SK-N-SH (cell line): Measurements from ENCODE around the gene LY6G6D. TPM values are rescaled to one million over a fixed set of nuclear protein-coding genes. Genes with fewer than 3 reads are reported as not detected.

ENCODE experiments used
- CTCF ChIA-PET: fragments of 300-600, 350-600 bp; formaldehyde crosslinking; extraction: SDS; loops from one replicate; lab custom pipeline; 2021; lab: Yijun Ruan, JAX
- POLR2A ChIA-PET: fragments of 350-600 bp; sonication (Branson Sonifier 250); formaldehyde crosslinking; extraction: SDS; loops from one replicate; lab custom pipeline; 2020; ENCODE audit warnings: antibody characterized with exemption, inconsistent platforms; lab: Yijun Ruan, JAX
- DNase-seq: peaks from one replicate; pipeline ENCODE4 v3.0.0; 2012
- H2AFZ ChIP-seq: fragments of 200-600 bp; sonication (generic); 2 replicates; pipeline ENCODE4 v1.8.1; 2016; ENCODE audit warnings: antibody characterized with exemption, mild to moderate bottlenecking, low read depth
- H3F3A ChIP-seq: fragments of 200-600 bp; sonication (generic); replicated peaks from 2 replicates; pipeline ENCODE3; 2016; ENCODE audit warnings: antibody characterized with exemption, mild to moderate bottlenecking; ENCODE audit not compliant: insufficient read depth
- H3K27ac ChIP-seq, 2 experiments: fragments of 200-500 bp in 1 of 2; fragments of 200-600 bp in 1 of 2; sonication (Bioruptor generic) in 1 of 2; sonication (generic), shearing (Covaris generic) in 1 of 2; 2 replicates each; pipeline versions ENCODE4 v1.5.1 to v1.6.1; 2014 to 2016; ENCODE audit warnings: low read depth in 2 of 2, inconsistent platforms in 1 of 2, low read length in 1 of 2, mild to moderate bottlenecking in 1 of 2, mixed read lengths in 1 of 2
- H3K27me3 ChIP-seq: fragments of 200-600 bp; sonication (generic), shearing (Covaris generic); 2 replicates; pipeline ENCODE4 v1.6.1; 2016; ENCODE audit warnings: mixed run types; ENCODE audit not compliant: insufficient read depth
- H3K36me3 ChIP-seq, 2 experiments: fragments of 200-500 bp in 1 of 2; fragments of 200-600 bp in 1 of 2; sonication (Bioruptor generic) in 1 of 2; sonication (generic) in 1 of 2; replicated peaks in 1 of 2; 2 replicates each; pipeline versions ENCODE3 to v1.5.1; 2014 to 2016; ENCODE audit warnings: low read length in 1 of 2, mild to moderate bottlenecking in 1 of 2; ENCODE audit not compliant: insufficient read depth in 2 of 2, control insufficient read depth in 1 of 2
- H3K4me1 ChIP-seq, 2 experiments: fragments of 200-500 bp in 1 of 2; fragments of 200-600 bp in 1 of 2; sonication (Bioruptor generic) in 1 of 2; sonication (generic), shearing (Covaris generic) in 1 of 2; 2 replicates each; pipeline versions ENCODE4 v1.5.1 to v1.6.1; 2014 to 2016; ENCODE audit warnings: low read depth in 1 of 2, low read length in 1 of 2, mixed run types in 1 of 2; ENCODE audit not compliant: insufficient read depth in 2 of 2, control insufficient read depth in 1 of 2
- H3K4me2 ChIP-seq: fragments of 200-600 bp; sonication (generic), shearing (Covaris generic); 2 replicates; pipeline ENCODE4 v1.6.1; 2017; ENCODE audit warnings: mixed run types
- H3K4me3 ChIP-seq, 2 experiments: fragments of 200-500 bp in 1 of 2; fragments of 200-600 bp in 1 of 2; sonication (Bioruptor generic) in 1 of 2; sonication (generic), shearing (Covaris generic) in 1 of 2; 2 replicates each; pipeline versions ENCODE4 v1.5.1 to v1.8.1; 2014 to 2016; ENCODE audit warnings: low read depth in 2 of 2, inconsistent platforms in 1 of 2, low read length in 1 of 2, mild to moderate bottlenecking in 1 of 2, mixed read lengths in 1 of 2, moderate library complexity in 1 of 2
- H3K79me2 ChIP-seq: fragments of 200-600 bp; sonication (generic); 2 replicates; pipeline ENCODE4 v1.8.1; 2017; ENCODE audit warnings: mild to moderate bottlenecking; ENCODE audit not compliant: insufficient read depth
- H3K9ac ChIP-seq: fragments of 200-600 bp; sonication (generic); 2 replicates; pipeline ENCODE4 v1.6.1; 2017; ENCODE audit warnings: mixed run types
- H3K9me2 ChIP-seq: fragments of 200-600 bp; sonication (generic); 2 replicates; pipeline ENCODE4 v1.6.1; 2017; ENCODE audit warnings: mixed run types
- H3K9me3 ChIP-seq: fragments of 200-600 bp; sonication (generic); 2 replicates; pipeline ENCODE4 v1.6.1; 2017; ENCODE audit warnings: mixed run types, mild to moderate bottlenecking, moderate library complexity
- H4K20me1 ChIP-seq: fragments of 200-600 bp; sonication (generic); 2 replicates; pipeline ENCODE4 v1.6.1; 2017; ENCODE audit warnings: mild to moderate bottlenecking, mixed run types; ENCODE audit not compliant: insufficient read depth
- CHD2 ChIP-seq: fragments of 150-350 bp; IDR thresholded peaks from 2 replicates; pipeline ENCODE4 v1.6.1; 2018; ENCODE audit warnings: low read length; ENCODE audit not compliant: partially characterized antibody
- EP300 ChIP-seq, 2 experiments: IDR thresholded peaks; 2 replicates each; pipeline versions ENCODE4 v1.4.0 to v1.6.1; 2012; ENCODE audit warnings: borderline replicate concordance in 1 of 2, low read depth in 1 of 2, low read length in 1 of 2
- EZH2phosphoT487 ChIP-seq: fragments of 200-600 bp; sonication (generic); IDR thresholded peaks from 2 replicates; pipeline ENCODE4 v1.6.1; 2017; ENCODE audit warnings: low read depth, mixed run types, mild to moderate bottlenecking, antibody characterized with exemption, moderate library complexity, borderline replicate concordance
- FOXJ3 ChIP-seq: sonication (generic); formaldehyde crosslinking; IDR thresholded peaks from 2 replicates; pipeline ENCODE4 v1.5.1; 2020; ENCODE audit warnings: mild to moderate bottlenecking, missing genetic modification reagents
- GABPA ChIP-seq: IDR thresholded peaks from 2 replicates; pipeline ENCODE4 v1.4.0; 2012; ENCODE audit warnings: low read depth, mild to moderate bottlenecking
- NFIC ChIP-seq: IDR thresholded peaks from 2 replicates; pipeline ENCODE4 v1.4.0; 2012; ENCODE audit warnings: borderline replicate concordance
- POLR2AphosphoS5 ChIP-seq: IDR thresholded peaks from 2 replicates; pipeline ENCODE4 v1.6.1; 2012; ENCODE audit warnings: low read depth, low read length
- REST ChIP-seq: IDR thresholded peaks from 2 replicates; pipeline ENCODE4 v1.6.1; 2012; ENCODE audit warnings: mild to moderate bottlenecking, low read depth, low read length, moderate library complexity
- RFX5 ChIP-seq: IDR thresholded peaks from 2 replicates; pipeline ENCODE4 v1.6.1; 2012; ENCODE audit warnings: mild to moderate bottlenecking, improper control_type of control experiment, low read length
- RXRA ChIP-seq: IDR thresholded peaks from 2 replicates; pipeline ENCODE4 v1.4.0; 2012; ENCODE audit warnings: low read depth, mild to moderate bottlenecking, borderline replicate concordance
- SIN3A ChIP-seq: IDR thresholded peaks from 2 replicates; pipeline ENCODE4 v1.6.1; 2012; ENCODE audit warnings: low read depth, mild to moderate bottlenecking, low read length, moderate library complexity, borderline replicate concordance
- SMC3 ChIP-seq: IDR thresholded peaks from 2 replicates; pipeline ENCODE4 v1.6.1; 2012; ENCODE audit warnings: low read depth, low read length, improper control_type of control experiment
- TAF1 ChIP-seq: IDR thresholded peaks from 2 replicates; pipeline ENCODE4 v1.6.1; 2012; ENCODE audit warnings: low read depth, mild to moderate bottlenecking, low read length, moderate library complexity, borderline replicate concordance
- TEAD4 ChIP-seq: IDR thresholded peaks from 2 replicates; pipeline ENCODE4 v1.4.0; 2012; ENCODE audit warnings: mild to moderate bottlenecking, borderline replicate concordance; ENCODE audit not compliant: insufficient read depth
- WGBS: methylation state at CpG from one replicate; pipeline ENCODE4 v1.1.6; 2017; ENCODE audit warnings: low lambda C conversion rate; 5-methylcytosine and 5-hydroxymethylcytosine counted together
- polyA plus RNA-seq, 3 experiments: library from polyadenylated mRNA; depleted of rRNA; stranded (reverse); fragments of >200 nt; gene quantifications; 2 replicates each; pipeline ENCODE4 v1.2.3, GENCODE V29; 2012
- TF ChIP-seq, protein P1 (sequence below): IDR thresholded peaks from 2 replicates; pipeline ENCODE4 v1.4.0; 2012; ENCODE audit warnings: low read depth
- TF ChIP-seq, protein P2 (sequence below): IDR thresholded peaks from 2 replicates; pipeline ENCODE4 v1.4.0; 2012; ENCODE audit warnings: low read depth, borderline replicate concordance
- TF ChIP-seq, protein P3 (sequence below): fragments of 200-600 bp; sonication (generic); IDR thresholded peaks from 2 replicates; pipeline ENCODE4 v1.6.1; 2017; ENCODE audit warnings: antibody characterized with exemption, mild to moderate bottlenecking, moderate library complexity
- TF ChIP-seq, protein P4 (sequence below): fragments of 150-350 bp; IDR thresholded peaks from 2 replicates; pipeline ENCODE4 v1.6.1; 2016; ENCODE audit warnings: mild to moderate bottlenecking, low read depth, low read length

The LY6G6D gene
- polyA plus RNA-seq, 1 of the 3 experiments (the other 2 are of a cell fraction), result not detected

DNA sequence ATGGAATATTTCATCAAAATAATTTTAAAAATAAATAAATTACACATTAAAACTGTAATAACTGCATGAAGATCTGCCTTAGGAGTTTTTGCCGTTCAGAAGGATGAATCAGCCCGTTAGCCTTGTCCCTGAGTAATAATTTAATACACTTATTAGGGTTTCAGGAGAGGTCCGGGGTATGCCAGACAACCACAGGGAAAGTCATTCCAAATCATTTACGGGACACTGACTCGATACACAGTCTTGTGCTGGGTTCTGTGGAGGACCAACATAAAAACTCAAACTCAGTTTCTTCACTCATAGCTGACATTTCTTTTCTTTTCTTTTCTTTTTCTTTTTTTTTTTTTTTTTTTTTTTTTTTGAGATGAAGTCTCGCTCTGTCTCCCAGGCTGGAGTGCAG, 9.2 kb upstream of the LY6G6D start (continued):
- TF ChIP-seq, protein P1, sequence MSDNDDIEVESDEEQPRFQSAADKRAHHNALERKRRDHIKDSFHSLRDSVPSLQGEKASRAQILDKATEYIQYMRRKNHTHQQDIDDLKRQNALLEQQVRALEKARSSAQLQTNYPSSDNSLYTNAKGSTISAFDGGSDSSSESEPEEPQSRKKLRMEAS, result no peak
- no peak for TF ChIP-seq SMC3
- no peak for TF ChIP-seq CHD2
- no peak for TF ChIP-seq REST
- TF ChIP-seq TEAD4, result no peak
- TF ChIP-seq, protein P2, sequence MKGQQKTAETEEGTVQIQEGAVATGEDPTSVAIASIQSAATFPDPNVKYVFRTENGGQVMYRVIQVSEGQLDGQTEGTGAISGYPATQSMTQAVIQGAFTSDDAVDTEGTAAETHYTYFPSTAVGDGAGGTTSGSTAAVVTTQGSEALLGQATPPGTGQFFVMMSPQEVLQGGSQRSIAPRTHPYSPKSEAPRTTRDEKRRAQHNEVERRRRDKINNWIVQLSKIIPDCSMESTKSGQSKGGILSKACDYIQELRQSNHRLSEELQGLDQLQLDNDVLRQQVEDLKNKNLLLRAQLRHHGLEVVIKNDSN, result no peak
- TF ChIP-seq RFX5, result no peak

DNA sequence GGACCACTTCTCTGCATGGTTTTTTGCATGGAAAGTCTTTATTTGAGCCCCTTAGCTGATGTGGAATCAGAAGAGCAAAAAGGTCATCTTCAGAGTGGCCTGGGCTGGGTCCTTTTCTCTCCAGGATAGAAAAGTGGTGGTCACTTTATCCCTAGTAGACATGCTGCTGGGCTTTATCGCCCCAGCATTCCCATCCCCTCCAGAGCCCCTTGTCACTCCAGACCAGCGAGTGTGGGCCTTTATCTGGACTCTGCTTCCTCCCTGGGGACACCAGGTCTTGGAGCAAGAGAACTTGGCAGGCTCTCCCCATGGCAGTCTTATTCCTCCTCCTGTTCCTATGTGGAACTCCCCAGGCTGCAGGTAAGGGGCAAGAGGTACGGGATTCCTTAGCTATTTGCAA, 8.5 kb upstream of the LY6G6D start, which contains the start of gene LY6G6F:
Gene LY6G6F (plus strand): TSS at position 268 of the 400 bp plus-strand sequence. CDS start 41 bp downstream, at position 309.
- Histone ChIP-seq H3F3A (peaks cover 12% of the 10 kb centered on the region), H3K9me3 (no peaks in the 10 kb centered on the region), H2AFZ (no peak within 1 kb of the TSS), H3K4me1 (peaks cover 0 to 6% of the 10 kb centered on the region in 2 experiments; a peak in 2 of 4 replicates), H3K36me3 (no peaks in the 10 kb centered on the region), H3K9ac (no peak within 1 kb of the TSS), H4K20me1 (no peaks in the 10 kb centered on the region), H3K4me3 (no peak within 1 kb of the TSS), H3K27me3 (no peaks in the 10 kb centered on the region), H3K79me2 (peaks cover 12% of the 10 kb centered on the region), H3K9me2 (no peaks in the 10 kb centered on the region), H3K4me2 (no peak within 1 kb of the TSS), H3K27ac (no peak within 1 kb of the TSS)
- ChIA-PET CTCF (interaction anchor here (1.2 kb wide), 1 partner anchor 23 kb away, joined by 3 read pairs; no protein-coding TSS in a partner anchor), POLR2A (interaction anchor here (0.5 kb wide), 1 partner anchor 84 kb away, joined by 5 read pairs; no protein-coding TSS in a partner anchor)
- 75% methylated on average over 1 of the region's 3 CpGs for WGBS
- DNase-seq, result no peak
- TF ChIP-seq, protein P3, sequence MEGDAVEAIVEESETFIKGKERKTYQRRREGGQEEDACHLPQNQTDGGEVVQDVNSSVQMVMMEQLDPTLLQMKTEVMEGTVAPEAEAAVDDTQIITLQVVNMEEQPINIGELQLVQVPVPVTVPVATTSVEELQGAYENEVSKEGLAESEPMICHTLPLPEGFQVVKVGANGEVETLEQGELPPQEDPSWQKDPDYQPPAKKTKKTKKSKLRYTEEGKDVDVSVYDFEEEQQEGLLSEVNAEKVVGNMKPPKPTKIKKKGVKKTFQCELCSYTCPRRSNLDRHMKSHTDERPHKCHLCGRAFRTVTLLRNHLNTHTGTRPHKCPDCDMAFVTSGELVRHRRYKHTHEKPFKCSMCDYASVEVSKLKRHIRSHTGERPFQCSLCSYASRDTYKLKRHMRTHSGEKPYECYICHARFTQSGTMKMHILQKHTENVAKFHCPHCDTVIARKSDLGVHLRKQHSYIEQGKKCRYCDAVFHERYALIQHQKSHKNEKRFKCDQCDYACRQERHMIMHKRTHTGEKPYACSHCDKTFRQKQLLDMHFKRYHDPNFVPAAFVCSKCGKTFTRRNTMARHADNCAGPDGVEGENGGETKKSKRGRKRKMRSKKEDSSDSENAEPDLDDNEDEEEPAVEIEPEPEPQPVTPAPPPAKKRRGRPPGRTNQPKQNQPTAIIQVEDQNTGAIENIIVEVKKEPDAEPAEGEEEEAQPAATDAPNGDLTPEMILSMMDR, result no peak
- TF ChIP-seq EP300 (IDR thresholded peaks at IDR 0.05; ENCODE audit: borderline replicate concordance in 1 of 2, low read depth in 1 of 2, low read length in 1 of 2) (no peak), RXRA (no peak), SIN3A (no peak), GABPA (no peak), NFIC (no peak), SMC3 (no peak), EZH2phosphoT487 (no peak), REST (no peak), POLR2AphosphoS5 (no peak), FOXJ3 (CRISPR knock-in tag) (no peak), TAF1 (no peak)
- TF ChIP-seq, protein P4, sequence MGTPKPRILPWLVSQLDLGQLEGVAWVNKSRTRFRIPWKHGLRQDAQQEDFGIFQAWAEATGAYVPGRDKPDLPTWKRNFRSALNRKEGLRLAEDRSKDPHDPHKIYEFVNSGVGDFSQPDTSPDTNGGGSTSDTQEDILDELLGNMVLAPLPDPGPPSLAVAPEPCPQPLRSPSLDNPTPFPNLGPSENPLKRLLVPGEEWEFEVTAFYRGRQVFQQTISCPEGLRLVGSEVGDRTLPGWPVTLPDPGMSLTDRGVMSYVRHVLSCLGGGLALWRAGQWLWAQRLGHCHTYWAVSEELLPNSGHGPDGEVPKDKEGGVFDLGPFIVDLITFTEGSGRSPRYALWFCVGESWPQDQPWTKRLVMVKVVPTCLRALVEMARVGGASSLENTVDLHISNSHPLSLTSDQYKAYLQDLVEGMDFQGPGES, result no peak
- TF ChIP-seq, protein P1, result no peak
